K562 (cell line): ENCODE results near the gene STC2. TPM values are rescaled to one million over a fixed set of nuclear protein-coding genes. Genes with fewer than 3 reads are reported as not detected.

ENCODE experiments used
- COPS2 ChIP-seq: fragments of 450-650 bp; conservative IDR thresholded peaks from 2 replicates; pipeline ENCODE4 v1.6.1; 2016; ENCODE audit warnings: mild to moderate bottlenecking, moderate library complexity
- DNMT1 ChIP-seq: fragments of 450-650 bp; IDR thresholded peaks from 2 replicates; pipeline ENCODE4 v1.6.1; 2016; ENCODE audit warnings: antibody characterized with exemption, mild to moderate bottlenecking
- FOS ChIP-seq: IDR thresholded peaks from 3 replicates; pipeline ENCODE4 v1.6.1; 2011; ENCODE audit not compliant: insufficient read length; ENCODE audit errors: extremely low read depth
- GTF2A2 ChIP-seq: IDR thresholded peaks from 2 replicates; pipeline ENCODE4 v1.6.1; 2016; ENCODE audit warnings: mild to moderate bottlenecking, missing genetic modification characterization, missing compliant biosample characterization
- KDM5B ChIP-seq: fragments of 200-600 bp; sonication (generic); IDR thresholded peaks from 2 replicates; pipeline ENCODE4 v1.6.1; 2012; ENCODE audit warnings: low read depth, mild to moderate bottlenecking, moderate library complexity, low read length, control low read depth, inconsistent platforms; ENCODE audit not compliant: insufficient replicate concordance
- NCOR1 ChIP-seq: fragments of 450-650 bp; IDR thresholded peaks from 2 replicates; pipeline ENCODE4 v1.6.1; 2016; ENCODE audit warnings: mild to moderate bottlenecking, moderate library complexity
- NEUROD1 ChIP-seq: fragments of 150-350 bp; IDR thresholded peaks from 2 replicates; pipeline ENCODE4 v1.6.1; 2014; ENCODE audit warnings: borderline replicate concordance, low read length, low read depth; ENCODE audit not compliant: partially characterized antibody
- NFRKB ChIP-seq: fragments of 450-650 bp; IDR thresholded peaks from 2 replicates; pipeline ENCODE4 v1.6.1; 2016; ENCODE audit warnings: low read depth
- PRMT5 ChIP-seq: sonication (generic); formaldehyde crosslinking; IDR thresholded peaks from 2 replicates; pipeline ENCODE4 v1.5.0; 2020; ENCODE audit warnings: missing genetic modification reagents
- RAD21 ChIP-seq, 2 experiments: fragments of 250-450 bp in 1 of 2; fragments of 450-650 bp in 1 of 2; sonication (Bioruptor Pico) in 1 of 2; formaldehyde crosslinking in 1 of 2; IDR thresholded peaks in 1 of 2; conservative IDR thresholded peaks in 1 of 2; 2 replicates each; pipeline versions ENCODE4 v1.4.0 to v1.8.0; 2020 to 2022; ENCODE audit warnings: mild to moderate bottlenecking in 2 of 2, moderate library complexity in 1 of 2
- SMAD4 ChIP-seq: fragments of 250-450 bp; sonication (Bioruptor Pico); conservative IDR thresholded peaks from 2 replicates; pipeline ENCODE4 v1.8.0; 2021; ENCODE audit warnings: inconsistent platforms, mild to moderate bottlenecking, moderate library complexity
- SP2 ChIP-seq: IDR thresholded peaks from 2 replicates; pipeline ENCODE4 v1.6.1; 2011; ENCODE audit warnings: mild to moderate bottlenecking, low read depth, low read length, moderate library complexity; ENCODE audit not compliant: poor library complexity, severe bottlenecking; ENCODE audit errors: extremely low read depth
- ZKSCAN3 ChIP-seq: fragments of 250-450 bp; sonication (Bioruptor Pico); IDR thresholded peaks from 2 replicates; pipeline ENCODE4 v1.4.0; 2020
- ZNF121 ChIP-seq: sonication (generic); formaldehyde crosslinking; conservative IDR thresholded peaks from 2 replicates; pipeline ENCODE4 v1.8.0; 2022; ENCODE audit warnings: missing genetic modification reagents
- ZNF134 ChIP-seq: fragments of 250-450 bp; sonication (Bioruptor Pico); conservative IDR thresholded peaks from 2 replicates; pipeline ENCODE4 v1.4.0; 2020
- ZNF717 ChIP-seq: fragments of 250-450 bp; sonication (Bioruptor Pico); IDR thresholded peaks from 2 replicates; pipeline ENCODE4 v1.5.0; 2021
- polyA plus RNA-seq, 8 experiments: library from polyadenylated mRNA; depleted of rRNA in 4 of 8; stranded (reverse) in 5 of 8; unstranded in 3 of 8; fragments of >200 nt; fragmentation: Nextera tagmentation in 2 of 8; fragmentation: Illumina TruSeq in 1 of 8; extraction: Ambion mirVana in 2 of 8; extraction: Trizol in 1 of 8; gene quantifications; 2 replicates each; pipeline versions ENCODE4 v1.2.1 to v1.2.3, GENCODE V29; 2011 to 2014; ENCODE audit warnings: inconsistent platforms in 1 of 8, missing spikeins in 1 of 8
- total RNA-seq, 7 experiments: library from RNA; depleted of rRNA in 6 of 7; stranded (reverse); fragments of >200 nt in 6 of 7; fragmentation: Illumina TruSeq in 2 of 7; extraction: Trizol in 2 of 7; gene quantifications; 2 replicates each; pipeline versions ENCODE4 v1.2.1 to v1.2.3, GENCODE V29; 2011 to 2021; ENCODE audit warnings: low replicate concordance in 1 of 7
- TF ChIP-seq, protein P1 (sequence below): sonication (generic); formaldehyde crosslinking; IDR thresholded peaks from 2 replicates; pipeline ENCODE4 v1.8.0; 2023; ENCODE audit warnings: missing genetic modification reagents, mild to moderate bottlenecking, borderline replicate concordance
- TF ChIP-seq, protein P2 (sequence below), 2 experiments: fragments of 450-650 bp; IDR thresholded peaks; 2 replicates each; pipeline ENCODE4 v1.6.1; 2018; ENCODE audit warnings: mild to moderate bottlenecking in 2 of 2, low read depth in 1 of 2; ENCODE audit not compliant: partially characterized antibody in 2 of 2

The STC2 gene
- total and polyA plus RNA-seq, 9 of the 15 experiments (the other 6 are each of a cell fraction or from before 2014, with no cell fraction given) = 0.62 to 31.7 (median 7.4) TPM

DNA sequence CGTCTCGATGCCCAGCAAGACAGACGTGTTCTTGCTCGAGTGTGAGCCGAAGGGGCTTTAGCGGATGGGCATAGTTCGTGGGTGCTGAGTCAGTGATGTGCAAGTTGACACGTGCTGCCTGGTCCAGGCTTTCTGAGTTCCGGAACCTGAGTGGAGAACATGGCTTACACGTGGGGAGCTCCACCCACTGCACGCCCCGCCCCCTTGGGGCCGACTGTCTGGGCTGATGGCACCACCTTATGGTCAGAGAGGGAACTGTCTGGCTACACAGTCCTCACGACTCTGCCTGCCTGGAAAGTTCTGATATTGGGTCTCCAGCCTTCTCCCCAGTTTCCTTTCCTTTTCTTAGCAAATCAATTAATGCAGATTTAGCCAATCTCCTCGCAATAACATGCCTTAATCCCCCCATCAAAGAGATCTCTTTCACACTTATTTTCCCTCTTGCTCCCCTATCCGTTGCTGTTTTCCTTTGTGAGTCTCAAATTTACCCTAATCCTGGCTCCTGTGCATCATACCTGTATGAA is 3.8 kb upstream of the STC2 start (continued):
- TF ChIP-seq FOS (no peak), RAD21 (CRISPR knock-in tag; conservative IDR thresholded peaks at IDR 0.05 in 1 of 2, IDR thresholded peaks at IDR 0.05 in 1 of 2) (peak; percentile 99), PRMT5 (CRISPR knock-in tag) (no peak), NEUROD1 (no peak), NFRKB (no peak), ZKSCAN3 (CRISPR knock-in tag) (no peak), ZNF717 (CRISPR knock-in tag) (no peak), ZNF121 (CRISPR knock-in tag) (no peak), COPS2 (no peak), SMAD4 (no peak), GTF2A2 (tag) (no peak), ZNF134 (CRISPR knock-in tag) (no peak), NCOR1 (no peak), SP2 (no peak), DNMT1 (no peak), KDM5B (no peak)
- TF ChIP-seq, protein P1, sequence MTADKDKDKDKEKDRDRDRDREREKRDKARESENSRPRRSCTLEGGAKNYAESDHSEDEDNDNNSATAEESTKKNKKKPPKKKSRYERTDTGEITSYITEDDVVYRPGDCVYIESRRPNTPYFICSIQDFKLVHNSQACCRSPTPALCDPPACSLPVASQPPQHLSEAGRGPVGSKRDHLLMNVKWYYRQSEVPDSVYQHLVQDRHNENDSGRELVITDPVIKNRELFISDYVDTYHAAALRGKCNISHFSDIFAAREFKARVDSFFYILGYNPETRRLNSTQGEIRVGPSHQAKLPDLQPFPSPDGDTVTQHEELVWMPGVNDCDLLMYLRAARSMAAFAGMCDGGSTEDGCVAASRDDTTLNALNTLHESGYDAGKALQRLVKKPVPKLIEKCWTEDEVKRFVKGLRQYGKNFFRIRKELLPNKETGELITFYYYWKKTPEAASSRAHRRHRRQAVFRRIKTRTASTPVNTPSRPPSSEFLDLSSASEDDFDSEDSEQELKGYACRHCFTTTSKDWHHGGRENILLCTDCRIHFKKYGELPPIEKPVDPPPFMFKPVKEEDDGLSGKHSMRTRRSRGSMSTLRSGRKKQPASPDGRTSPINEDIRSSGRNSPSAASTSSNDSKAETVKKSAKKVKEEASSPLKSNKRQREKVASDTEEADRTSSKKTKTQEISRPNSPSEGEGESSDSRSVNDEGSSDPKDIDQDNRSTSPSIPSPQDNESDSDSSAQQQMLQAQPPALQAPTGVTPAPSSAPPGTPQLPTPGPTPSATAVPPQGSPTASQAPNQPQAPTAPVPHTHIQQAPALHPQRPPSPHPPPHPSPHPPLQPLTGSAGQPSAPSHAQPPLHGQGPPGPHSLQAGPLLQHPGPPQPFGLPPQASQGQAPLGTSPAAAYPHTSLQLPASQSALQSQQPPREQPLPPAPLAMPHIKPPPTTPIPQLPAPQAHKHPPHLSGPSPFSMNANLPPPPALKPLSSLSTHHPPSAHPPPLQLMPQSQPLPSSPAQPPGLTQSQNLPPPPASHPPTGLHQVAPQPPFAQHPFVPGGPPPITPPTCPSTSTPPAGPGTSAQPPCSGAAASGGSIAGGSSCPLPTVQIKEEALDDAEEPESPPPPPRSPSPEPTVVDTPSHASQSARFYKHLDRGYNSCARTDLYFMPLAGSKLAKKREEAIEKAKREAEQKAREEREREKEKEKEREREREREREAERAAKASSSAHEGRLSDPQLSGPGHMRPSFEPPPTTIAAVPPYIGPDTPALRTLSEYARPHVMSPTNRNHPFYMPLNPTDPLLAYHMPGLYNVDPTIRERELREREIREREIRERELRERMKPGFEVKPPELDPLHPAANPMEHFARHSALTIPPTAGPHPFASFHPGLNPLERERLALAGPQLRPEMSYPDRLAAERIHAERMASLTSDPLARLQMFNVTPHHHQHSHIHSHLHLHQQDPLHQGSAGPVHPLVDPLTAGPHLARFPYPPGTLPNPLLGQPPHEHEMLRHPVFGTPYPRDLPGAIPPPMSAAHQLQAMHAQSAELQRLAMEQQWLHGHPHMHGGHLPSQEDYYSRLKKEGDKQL = no peak
- TF ChIP-seq, protein P2, sequence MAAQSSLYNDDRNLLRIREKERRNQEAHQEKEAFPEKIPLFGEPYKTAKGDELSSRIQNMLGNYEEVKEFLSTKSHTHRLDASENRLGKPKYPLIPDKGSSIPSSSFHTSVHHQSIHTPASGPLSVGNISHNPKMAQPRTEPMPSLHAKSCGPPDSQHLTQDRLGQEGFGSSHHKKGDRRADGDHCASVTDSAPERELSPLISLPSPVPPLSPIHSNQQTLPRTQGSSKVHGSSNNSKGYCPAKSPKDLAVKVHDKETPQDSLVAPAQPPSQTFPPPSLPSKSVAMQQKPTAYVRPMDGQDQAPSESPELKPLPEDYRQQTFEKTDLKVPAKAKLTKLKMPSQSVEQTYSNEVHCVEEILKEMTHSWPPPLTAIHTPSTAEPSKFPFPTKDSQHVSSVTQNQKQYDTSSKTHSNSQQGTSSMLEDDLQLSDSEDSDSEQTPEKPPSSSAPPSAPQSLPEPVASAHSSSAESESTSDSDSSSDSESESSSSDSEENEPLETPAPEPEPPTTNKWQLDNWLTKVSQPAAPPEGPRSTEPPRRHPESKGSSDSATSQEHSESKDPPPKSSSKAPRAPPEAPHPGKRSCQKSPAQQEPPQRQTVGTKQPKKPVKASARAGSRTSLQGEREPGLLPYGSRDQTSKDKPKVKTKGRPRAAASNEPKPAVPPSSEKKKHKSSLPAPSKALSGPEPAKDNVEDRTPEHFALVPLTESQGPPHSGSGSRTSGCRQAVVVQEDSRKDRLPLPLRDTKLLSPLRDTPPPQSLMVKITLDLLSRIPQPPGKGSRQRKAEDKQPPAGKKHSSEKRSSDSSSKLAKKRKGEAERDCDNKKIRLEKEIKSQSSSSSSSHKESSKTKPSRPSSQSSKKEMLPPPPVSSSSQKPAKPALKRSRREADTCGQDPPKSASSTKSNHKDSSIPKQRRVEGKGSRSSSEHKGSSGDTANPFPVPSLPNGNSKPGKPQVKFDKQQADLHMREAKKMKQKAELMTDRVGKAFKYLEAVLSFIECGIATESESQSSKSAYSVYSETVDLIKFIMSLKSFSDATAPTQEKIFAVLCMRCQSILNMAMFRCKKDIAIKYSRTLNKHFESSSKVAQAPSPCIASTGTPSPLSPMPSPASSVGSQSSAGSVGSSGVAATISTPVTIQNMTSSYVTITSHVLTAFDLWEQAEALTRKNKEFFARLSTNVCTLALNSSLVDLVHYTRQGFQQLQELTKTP (IDR thresholded peaks at IDR 0.05; ENCODE audit: low read depth in 1 of 2, partially characterized antibody in 2 of 2) = no peak
